K562 (cell line): ENCODE measurements around the gene ARMH3. TPM values are rescaled to one million over a fixed set of nuclear protein-coding genes. Genes with fewer than 3 reads are reported as not detected.

Experiments
- ASH1L ChIP-seq: fragments of 450-650 bp; IDR thresholded peaks from 2 replicates; pipeline ENCODE4 v1.6.1; 2018; ENCODE audit warnings: borderline replicate concordance, mild to moderate bottlenecking, low read depth; ENCODE audit not compliant: partially characterized antibody
- BDP1 ChIP-seq: IDR thresholded peaks from 3 replicates; pipeline ENCODE4 v1.6.1; 2011; ENCODE audit not compliant: insufficient read length, insufficient read depth
- CEBPB ChIP-seq: fragments of 450-650 bp; IDR thresholded peaks from 2 replicates; pipeline ENCODE4 v1.6.1; 2016; ENCODE audit warnings: missing genetic modification characterization, missing compliant biosample characterization
- FOXM1 ChIP-seq, 2 experiments: fragments of 450-650 bp in 1 of 2; sonication (generic) in 1 of 2; formaldehyde crosslinking in 1 of 2; IDR thresholded peaks; 2 replicates each; pipeline versions ENCODE4 v1.6.1 to v1.9.0; 2017 to 2022; ENCODE audit warnings: low read depth in 2 of 2, mild to moderate bottlenecking in 2 of 2, missing genetic modification reagents in 1 of 2, moderate library complexity in 1 of 2
- LARP7 ChIP-seq: fragments of 450-650 bp; IDR thresholded peaks from 2 replicates; pipeline ENCODE4 v1.6.1; 2016
- PHF21A ChIP-seq: fragments of 450-650 bp; IDR thresholded peaks from 2 replicates; pipeline ENCODE4 v1.6.1; 2017; ENCODE audit warnings: low read depth, borderline replicate concordance
- POLR2H ChIP-seq: IDR thresholded peaks from 2 replicates; pipeline ENCODE4 v1.6.1; 2016; ENCODE audit warnings: missing genetic modification characterization, low read depth, mild to moderate bottlenecking, control low read depth, missing compliant biosample characterization, moderate library complexity
- SMARCE1 ChIP-seq: fragments of 450-650 bp; IDR thresholded peaks from 2 replicates; pipeline ENCODE4 v1.7.1; 2016; ENCODE audit warnings: mild to moderate bottlenecking
- SOX6 ChIP-seq: fragments of 450-650 bp; IDR thresholded peaks from 2 replicates; pipeline ENCODE4 v1.6.1; 2014; ENCODE audit warnings: mild to moderate bottlenecking
- TAF15 ChIP-seq: fragments of 200-400 bp; formaldehyde crosslinking; IDR thresholded peaks from 2 replicates; pipeline ENCODE4 v1.6.1; 2017; ENCODE audit warnings: mild to moderate bottlenecking, low read depth, low read length, moderate library complexity
- TBL1XR1 ChIP-seq, 2 experiments: IDR thresholded peaks; 2 replicates each; pipeline ENCODE4 v1.6.1; 2012; ENCODE audit warnings: improper control_type of control experiment in 2 of 2, low read length in 2 of 2, mild to moderate bottlenecking in 1 of 2
- YY1 ChIP-seq, 3 experiments: IDR thresholded peaks; 2 replicates each; pipeline ENCODE4 v1.6.1; 2011; ENCODE audit warnings: low read length in 2 of 3, mild to moderate bottlenecking in 2 of 3, moderate library complexity in 2 of 3, borderline replicate concordance in 1 of 3, control low read depth in 1 of 3, low read depth in 1 of 3; ENCODE audit not compliant: insufficient read depth in 3 of 3, insufficient replicate concordance in 2 of 3, control insufficient read depth in 1 of 3, insufficient read length in 1 of 3; ENCODE audit errors: extremely low read depth in 1 of 3
- ZNF583 ChIP-seq: fragments of 250-450 bp; sonication (Bioruptor Pico); IDR thresholded peaks from 2 replicates; pipeline ENCODE4 v1.4.0; 2020
- polyA plus RNA-seq, 8 experiments: library from polyadenylated mRNA; depleted of rRNA in 4 of 8; stranded (reverse) in 5 of 8; unstranded in 3 of 8; fragments of >200 nt; fragmentation: Nextera tagmentation in 2 of 8; fragmentation: Illumina TruSeq in 1 of 8; extraction: Ambion mirVana in 2 of 8; extraction: Trizol in 1 of 8; gene quantifications; 2 replicates each; pipeline versions ENCODE4 v1.2.1 to v1.2.3, GENCODE V29; 2011 to 2014; ENCODE audit warnings: inconsistent platforms in 1 of 8, missing spikeins in 1 of 8
- total RNA-seq, 7 experiments: library from RNA; depleted of rRNA in 6 of 7; stranded (reverse); fragments of >200 nt in 6 of 7; fragmentation: Illumina TruSeq in 2 of 7; extraction: Trizol in 2 of 7; gene quantifications; 2 replicates each; pipeline versions ENCODE4 v1.2.1 to v1.2.3, GENCODE V29; 2011 to 2021; ENCODE audit warnings: low replicate concordance in 1 of 7
- TF ChIP-seq, protein P1 (sequence below): sonication (generic); formaldehyde crosslinking; IDR thresholded peaks from 2 replicates; pipeline ENCODE4 v1.8.0; 2022; ENCODE audit warnings: mild to moderate bottlenecking, missing genetic modification reagents
- TF ChIP-seq, protein P2 (sequence below), 2 experiments: fragments of 450-650 bp; formaldehyde crosslinking in 1 of 2; IDR thresholded peaks; 2 replicates each; pipeline versions ENCODE4 v1.4.0 to v1.6.1; 2014 to 2020; ENCODE audit warnings: mild to moderate bottlenecking in 2 of 2, borderline replicate concordance in 1 of 2, low read depth in 1 of 2
- TF ChIP-seq, protein P3 (sequence below): sonication (generic); formaldehyde crosslinking; IDR thresholded peaks from 2 replicates; pipeline ENCODE4 v1.4.0; 2020; ENCODE audit warnings: mild to moderate bottlenecking, missing genetic modification reagents

ARMH3 gene
- total and polyA plus RNA-seq, 9 of the 15 experiments (the other 6 are each of a cell fraction or from before 2014, with no cell fraction given) = 0.29 to 0.73 TPM; not detected in 7

DNA sequence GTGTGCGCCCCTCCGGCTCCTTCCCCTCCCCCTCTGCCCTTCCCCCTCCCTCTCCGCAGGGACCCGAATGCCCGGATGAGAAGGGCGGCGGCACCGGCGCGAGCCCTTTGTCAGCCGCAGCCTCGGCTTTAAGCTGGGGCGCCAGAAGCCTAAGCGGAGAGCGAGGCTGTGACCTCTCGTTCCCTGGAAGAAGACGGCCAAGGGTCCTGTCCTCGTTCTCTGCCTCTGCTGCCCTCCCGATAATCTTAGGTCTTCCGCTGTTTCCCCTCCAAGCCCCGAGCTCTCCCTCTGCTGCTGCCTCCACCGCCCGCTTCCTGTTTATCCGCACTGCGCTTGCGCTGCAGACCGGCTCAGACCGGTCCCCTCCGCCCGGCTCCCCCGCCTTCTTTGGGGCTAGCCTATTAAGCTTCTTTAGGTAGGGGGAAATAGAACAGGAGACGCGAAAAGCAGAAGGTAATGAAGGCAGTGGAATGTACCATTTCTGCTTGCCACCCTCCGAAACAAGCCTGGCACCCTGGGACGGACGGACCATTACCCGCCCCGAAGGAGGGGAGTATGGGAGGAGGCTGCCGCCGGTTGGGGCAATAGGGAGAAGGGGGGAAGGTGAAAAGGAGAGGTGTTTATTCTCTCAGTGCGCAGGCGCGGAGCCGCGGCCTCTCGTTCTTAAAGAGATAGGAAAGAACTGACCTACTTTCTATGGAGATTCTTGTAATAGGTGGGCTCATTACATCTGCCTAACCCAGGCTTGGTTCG lies 237.7 kb downstream of the ARMH3 start, which contains the start of gene OGA (continued):
- TF ChIP-seq, protein P1, sequence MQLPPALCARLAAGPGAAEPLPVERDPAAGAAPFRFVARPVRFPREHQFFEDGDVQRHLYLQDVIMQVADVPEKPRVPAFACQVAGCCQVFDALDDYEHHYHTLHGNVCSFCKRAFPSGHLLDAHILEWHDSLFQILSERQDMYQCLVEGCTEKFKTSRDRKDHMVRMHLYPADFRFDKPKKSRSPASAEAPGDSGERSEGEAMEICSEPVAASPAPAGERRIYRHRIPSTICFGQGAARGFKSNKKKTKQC (CRISPR knock-in tag) = no peak
- TF ChIP-seq ZNF583 (CRISPR knock-in tag) = no peak
- TF ChIP-seq PHF21A = no peak
- peak; percentile 92 for TF ChIP-seq POLR2H (tag)
- peak; percentile 53; the same call in 1 of the 2 replicates for TF ChIP-seq CEBPB
- no peak for TF ChIP-seq SMARCE1
- no peak; the same call in 1 of the 2 replicates for TF ChIP-seq SOX6
- TF ChIP-seq, protein P2, sequence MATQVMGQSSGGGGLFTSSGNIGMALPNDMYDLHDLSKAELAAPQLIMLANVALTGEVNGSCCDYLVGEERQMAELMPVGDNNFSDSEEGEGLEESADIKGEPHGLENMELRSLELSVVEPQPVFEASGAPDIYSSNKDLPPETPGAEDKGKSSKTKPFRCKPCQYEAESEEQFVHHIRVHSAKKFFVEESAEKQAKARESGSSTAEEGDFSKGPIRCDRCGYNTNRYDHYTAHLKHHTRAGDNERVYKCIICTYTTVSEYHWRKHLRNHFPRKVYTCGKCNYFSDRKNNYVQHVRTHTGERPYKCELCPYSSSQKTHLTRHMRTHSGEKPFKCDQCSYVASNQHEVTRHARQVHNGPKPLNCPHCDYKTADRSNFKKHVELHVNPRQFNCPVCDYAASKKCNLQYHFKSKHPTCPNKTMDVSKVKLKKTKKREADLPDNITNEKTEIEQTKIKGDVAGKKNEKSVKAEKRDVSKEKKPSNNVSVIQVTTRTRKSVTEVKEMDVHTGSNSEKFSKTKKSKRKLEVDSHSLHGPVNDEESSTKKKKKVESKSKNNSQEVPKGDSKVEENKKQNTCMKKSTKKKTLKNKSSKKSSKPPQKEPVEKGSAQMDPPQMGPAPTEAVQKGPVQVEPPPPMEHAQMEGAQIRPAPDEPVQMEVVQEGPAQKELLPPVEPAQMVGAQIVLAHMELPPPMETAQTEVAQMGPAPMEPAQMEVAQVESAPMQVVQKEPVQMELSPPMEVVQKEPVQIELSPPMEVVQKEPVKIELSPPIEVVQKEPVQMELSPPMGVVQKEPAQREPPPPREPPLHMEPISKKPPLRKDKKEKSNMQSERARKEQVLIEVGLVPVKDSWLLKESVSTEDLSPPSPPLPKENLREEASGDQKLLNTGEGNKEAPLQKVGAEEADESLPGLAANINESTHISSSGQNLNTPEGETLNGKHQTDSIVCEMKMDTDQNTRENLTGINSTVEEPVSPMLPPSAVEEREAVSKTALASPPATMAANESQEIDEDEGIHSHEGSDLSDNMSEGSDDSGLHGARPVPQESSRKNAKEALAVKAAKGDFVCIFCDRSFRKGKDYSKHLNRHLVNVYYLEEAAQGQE (IDR thresholded peaks at IDR 0.05; ENCODE audit: borderline replicate concordance) = peak; percentile 100
- TF ChIP-seq, protein P2 (CRISPR knock-in tag; IDR thresholded peaks at IDR 0.05; ENCODE audit: low read depth) = 0 out of 2 replicates have a peak, but pooled peaks have one; percentile 23
- TF ChIP-seq LARP7 = 0 out of 2 replicates have a peak, but pooled peaks have one; percentile 53
- TF ChIP-seq, protein P3, sequence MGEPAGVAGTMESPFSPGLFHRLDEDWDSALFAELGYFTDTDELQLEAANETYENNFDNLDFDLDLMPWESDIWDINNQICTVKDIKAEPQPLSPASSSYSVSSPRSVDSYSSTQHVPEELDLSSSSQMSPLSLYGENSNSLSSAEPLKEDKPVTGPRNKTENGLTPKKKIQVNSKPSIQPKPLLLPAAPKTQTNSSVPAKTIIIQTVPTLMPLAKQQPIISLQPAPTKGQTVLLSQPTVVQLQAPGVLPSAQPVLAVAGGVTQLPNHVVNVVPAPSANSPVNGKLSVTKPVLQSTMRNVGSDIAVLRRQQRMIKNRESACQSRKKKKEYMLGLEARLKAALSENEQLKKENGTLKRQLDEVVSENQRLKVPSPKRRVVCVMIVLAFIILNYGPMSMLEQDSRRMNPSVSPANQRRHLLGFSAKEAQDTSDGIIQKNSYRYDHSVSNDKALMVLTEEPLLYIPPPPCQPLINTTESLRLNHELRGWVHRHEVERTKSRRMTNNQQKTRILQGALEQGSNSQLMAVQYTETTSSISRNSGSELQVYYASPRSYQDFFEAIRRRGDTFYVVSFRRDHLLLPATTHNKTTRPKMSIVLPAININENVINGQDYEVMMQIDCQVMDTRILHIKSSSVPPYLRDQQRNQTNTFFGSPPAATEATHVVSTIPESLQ (CRISPR knock-in tag) = no peak
- peak; percentile 91 for TF ChIP-seq FOXM1 (IDR thresholded peaks at IDR 0.05; ENCODE audit: low read depth)
- TF ChIP-seq FOXM1 (CRISPR knock-in tag; IDR thresholded peaks at IDR 0.05; ENCODE audit: low read depth) = no peak
- TF ChIP-seq ASH1L = peak; percentile 80
- no peak for TF ChIP-seq TAF15
- peak in 1 of 3 experiments; percentile 37 for TF ChIP-seq YY1 (IDR thresholded peaks at IDR 0.05; ENCODE audit: borderline replicate concordance in 1 of 3, control insufficient read depth in 1 of 3, extremely low read depth in 1 of 3, insufficient read depth in 3 of 3, insufficient read length in 1 of 3, insufficient replicate concordance in 2 of 3, low read depth in 1 of 3, low read length in 2 of 3)
- TF ChIP-seq BDP1 = no peak
- TF ChIP-seq TBL1XR1 (IDR thresholded peaks at IDR 0.05; ENCODE audit: low read length in 2 of 2) = 0 out of 4 replicates have a peak, but pooled peaks of 1 of the 2 experiments have one; percentile 19
